Keratinocyte (primary cell): ENCODE results near the gene EMB. TPM values are rescaled to one million over a fixed set of nuclear protein-coding genes. Genes with fewer than 3 reads are reported as not detected.
"Not testable (repeated sequence)": the region's sequence is repeated elsewhere in the genome, so short reads cannot be mapped to it uniquely, and the experiment has no call there.

Source experiments
- DNase-seq: peaks from one replicate; pipeline ENCODE4 v3.0.0-alpha.2; 2011; ENCODE audit warnings: low read depth, missing footprints, low spot score
- FAIRE-seq: peaks from 2 replicates; lab custom pipeline; 2011; peaks lifted over from hg19 to GRCh38; lab: Jason Lieb, UNC
- H2AFZ ChIP-seq: 2 replicates; pipeline ENCODE4 v1.6.0; 2012; ENCODE audit warnings: low read length, control low read depth, inconsistent platforms; ENCODE audit not compliant: control insufficient read depth
- H3K27ac ChIP-seq: 2 replicates; pipeline ENCODE4 v1.5.1; 2011; ENCODE audit warnings: low read length; ENCODE audit not compliant: control insufficient read depth, insufficient read depth
- H3K27me3 ChIP-seq: 3 replicates; pipeline ENCODE4 v1.6.0; 2011; ENCODE audit warnings: low read length; ENCODE audit not compliant: control insufficient read depth, insufficient read depth; ENCODE audit errors: extremely low read depth
- H3K36me3 ChIP-seq, 2 experiments: 2 replicates in 1 of 2; 3 replicates in 1 of 2; pipeline ENCODE4 v1.5.1; 2011; ENCODE audit warnings: low read length in 2 of 2, mild to moderate bottlenecking in 1 of 2; ENCODE audit not compliant: control insufficient read depth in 2 of 2, insufficient read depth in 2 of 2; ENCODE audit errors: extremely low read depth in 1 of 2
- H3K4me1 ChIP-seq: 3 replicates; pipeline ENCODE4 v1.5.1; 2011; ENCODE audit warnings: low read length; ENCODE audit not compliant: control insufficient read depth, insufficient read depth; ENCODE audit errors: extremely low read depth
- H3K4me2 ChIP-seq: 3 replicates; pipeline ENCODE4 v1.6.0; 2011; ENCODE audit warnings: low read depth, low read length; ENCODE audit not compliant: control insufficient read depth, insufficient read depth; ENCODE audit errors: extremely low read depth
- H3K4me3 ChIP-seq, 3 experiments: fragments of 200-600 bp in 1 of 3; sonication (generic) in 1 of 3; 2 replicates in 2 of 3; 3 replicates in 1 of 3; pipeline ENCODE4 v1.5.1; 2011 to 2016; ENCODE audit warnings: low read length in 3 of 3, mild to moderate bottlenecking in 3 of 3, control low read depth in 2 of 3, inconsistent platforms in 1 of 3, low read depth in 1 of 3, mixed read lengths in 1 of 3, mixed run types in 1 of 3, moderate library complexity in 1 of 3; ENCODE audit not compliant: control insufficient read depth in 2 of 3, insufficient read depth in 2 of 3; ENCODE audit errors: extremely low read depth in 1 of 3
- H3K79me2 ChIP-seq: 2 replicates; pipeline ENCODE4 v1.6.0; 2012; ENCODE audit warnings: low read length; ENCODE audit not compliant: control insufficient read depth, insufficient read depth
- H3K9ac ChIP-seq: 3 replicates; pipeline ENCODE4 v1.6.0; 2011; ENCODE audit warnings: low read length; ENCODE audit not compliant: control insufficient read depth, insufficient read depth; ENCODE audit errors: extremely low read depth
- H3K9me1 ChIP-seq: 3 replicates; pipeline ENCODE4 v1.6.0; 2011; ENCODE audit warnings: low read length; ENCODE audit not compliant: control insufficient read depth, insufficient read depth; ENCODE audit errors: extremely low read depth
- H3K9me3 ChIP-seq: 2 replicates; pipeline ENCODE4 v1.5.1; 2012; ENCODE audit warnings: low read depth, low read length; ENCODE audit not compliant: control insufficient read depth
- H4K20me1 ChIP-seq: 3 replicates; pipeline ENCODE4 v1.6.0; 2011; ENCODE audit warnings: low read length; ENCODE audit not compliant: control insufficient read depth, insufficient read depth; ENCODE audit errors: extremely low read depth
- CTCF ChIP-seq, 3 experiments: IDR thresholded peaks in 1 of 3; conservative IDR thresholded peaks in 1 of 3; optimal IDR thresholded peaks in 1 of 3; 2 replicates in 2 of 3; 3 replicates in 1 of 3; pipeline versions ENCODE3 to v1.5.1; 2011; ENCODE audit warnings: low read length in 3 of 3, mild to moderate bottlenecking in 3 of 3, moderate library complexity in 2 of 3, control low read depth in 1 of 3, inconsistent platforms in 1 of 3; ENCODE audit not compliant: insufficient read depth in 2 of 3; ENCODE audit errors: extremely low read depth in 1 of 3
- EZH2 ChIP-seq: IDR thresholded peaks from one replicate; pipeline ENCODE4 v1.6.1; 2012; ENCODE audit warnings: inconsistent platforms, mild to moderate bottlenecking, low read length, moderate library complexity
- dilution Hi-C: fragments of 300-500 bp; cut with MboI; formaldehyde crosslinking; loops from one replicate; pipeline ENCODE4 v1.7.0; 2020; ENCODE audit warnings: low sequenced_read_pairs; ENCODE audit not compliant: extremely low pct_ligation_motif_present
- polyA plus RNA-seq, 5 experiments: library from polyadenylated mRNA; depleted of rRNA in 3 of 5; stranded (reverse) in 3 of 5; stranded (forward) in 1 of 5; unstranded in 1 of 5; fragments of >200 nt; gene quantifications; 1 replicate in 1 of 5; 2 replicates in 3 of 5; 3 replicates in 1 of 5; pipeline versions ENCODE4 v1.2.1 to v1.2.3, GENCODE V29; 2011 to 2012; ENCODE audit warnings: missing spikeins in 2 of 5, low read depth in 1 of 5, low replicate concordance in 1 of 5

Gene EMB
- polyA plus RNA-seq, 1 donor (not counting 4 experiments of a cell fraction or from before 2014, with no cell fraction given), result 68.8 TPM

- no peaks in the 10 kb centered on the region for H3K79me2 ChIP-seq
- no peaks in the 10 kb centered on the region for H4K20me1 ChIP-seq
- dilution Hi-C loops, result no loop called here
- TF ChIP-seq EZH2 (no peak), CTCF (optimal IDR thresholded peaks at IDR 0.05 in 1 of 3, IDR thresholded peaks at IDR 0.05 in 1 of 3, conservative IDR thresholded peaks at IDR 0.05 in 1 of 3; ENCODE audit: extremely low read depth in 1 of 3, insufficient read depth in 2 of 3, low read length in 3 of 3) (no peak)
- no peaks in the 10 kb centered on the region for H3K4me1 ChIP-seq
- no peak overlapping the region for H2AFZ ChIP-seq
- no peak overlapping the region for H3K4me3 ChIP-seq
- no peaks in the 10 kb centered on the region for H3K9me1 ChIP-seq
- H3K4me2 ChIP-seq, result no peak overlapping the region
- H3K9me3 ChIP-seq, result no peaks in the 10 kb centered on the region
- H3K36me3 ChIP-seq, result no peaks in the 10 kb centered on the region
- DNase-seq (no peak), FAIRE-seq (no peak)
- H3K27me3 ChIP-seq, result no peaks in the 10 kb centered on the region
- H3K27ac ChIP-seq, result no peak overlapping the region
- no peak overlapping the region for H3K9ac ChIP-seq
These were observed 22.0 kb upstream of the EMB start for GRCh38 chr5:50463047-50463446.

DNA sequence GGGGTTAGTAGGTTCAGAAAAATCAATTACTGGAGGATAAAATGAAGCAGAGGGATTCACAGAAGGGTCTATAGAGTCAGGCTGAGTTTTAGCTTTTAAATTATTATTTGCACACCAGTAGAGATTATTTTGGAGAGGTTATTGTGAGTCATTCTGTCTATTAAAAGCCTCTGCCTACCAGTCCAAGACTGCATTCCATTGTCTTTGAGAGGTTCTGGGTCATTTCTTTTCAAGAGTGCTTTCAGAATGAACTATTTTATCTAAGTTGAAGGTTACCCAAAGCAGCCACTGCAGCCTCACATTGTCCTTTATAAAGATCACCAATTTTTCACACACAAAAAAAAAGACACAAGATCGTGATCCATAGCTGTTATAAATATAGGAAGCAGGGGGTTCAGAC, 21.5 kb upstream of the EMB start:
- H3K27ac ChIP-seq, dilution Hi-C loops, H3K27me3 ChIP-seq, H3K9ac ChIP-seq, H3K9me1 ChIP-seq, FAIRE-seq, H3K4me2 ChIP-seq, H3K9me3 ChIP-seq, H3K4me1 ChIP-seq, H2AFZ ChIP-seq, H3K79me2 ChIP-seq, H3K36me3 ChIP-seq, DNase-seq, H3K4me3 ChIP-seq, H4K20me1 ChIP-seq: not testable (repeated sequence)

DNA sequence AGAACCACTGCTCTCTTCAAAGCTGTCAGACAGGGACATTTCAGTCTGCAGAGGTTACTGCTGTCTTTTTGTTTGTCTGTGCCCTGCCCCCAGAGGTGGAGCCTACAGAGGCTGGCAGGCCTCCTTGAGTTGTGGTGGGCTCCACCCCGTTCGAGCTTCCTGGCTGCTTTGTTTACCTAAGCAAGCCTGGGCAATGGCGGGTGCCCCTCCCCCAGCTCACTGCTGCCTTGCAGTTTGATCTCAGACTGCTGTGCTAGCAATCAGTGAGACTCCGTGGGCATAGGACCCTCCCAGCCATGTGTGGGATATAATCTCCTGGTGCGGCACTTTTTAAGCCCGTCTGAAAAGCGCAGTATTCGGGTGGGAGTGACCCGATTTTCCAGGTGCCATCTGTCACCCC, 17.3 kb upstream of the EMB start:
- H3K27ac ChIP-seq, H3K9me3 ChIP-seq, H3K4me1 ChIP-seq, H3K9ac ChIP-seq, DNase-seq, H3K4me3 ChIP-seq, dilution Hi-C loops, H3K27me3 ChIP-seq, H3K36me3 ChIP-seq, FAIRE-seq, H3K4me2 ChIP-seq, H2AFZ ChIP-seq, H3K9me1 ChIP-seq, H4K20me1 ChIP-seq, H3K79me2 ChIP-seq: not testable (repeated sequence)

DNA sequence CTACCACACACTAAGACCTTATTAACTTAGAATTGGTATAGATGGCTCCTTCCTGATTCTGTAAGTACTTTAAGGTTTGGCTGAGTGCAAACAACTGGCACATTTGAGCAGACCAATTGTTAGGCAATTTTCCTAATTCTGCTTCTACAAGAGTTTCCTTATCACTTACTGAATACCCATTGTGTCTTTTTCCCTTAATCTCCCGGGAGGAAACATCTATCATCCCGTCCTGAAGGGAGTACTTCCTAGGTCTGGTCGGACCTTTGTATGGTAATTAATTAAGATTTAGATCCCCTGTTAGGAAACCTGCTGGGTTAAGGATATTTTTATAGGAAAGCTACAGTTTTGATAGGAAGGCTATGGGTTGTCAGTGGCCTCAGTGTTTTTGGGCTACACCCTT, 8.2 kb upstream of the EMB start:
- H2AFZ ChIP-seq, H3K4me3 ChIP-seq, DNase-seq, H3K4me1 ChIP-seq, H3K27ac ChIP-seq, H3K9ac ChIP-seq, H3K79me2 ChIP-seq, H3K9me3 ChIP-seq, H3K9me1 ChIP-seq, H3K36me3 ChIP-seq, FAIRE-seq, H3K4me2 ChIP-seq, H4K20me1 ChIP-seq, H3K27me3 ChIP-seq, dilution Hi-C loops: not testable (repeated sequence)
